Colon (tissue), 2 donors: ENCODE measurements around the gene GABARAP.

ENCODE experiments used
- FAIRE-seq: peaks from 2 replicates; lab custom pipeline; 2012; peaks lifted over from hg19 to GRCh38; lab: Jason Lieb, UNC
- donor health status: control.
- donor health status: control.

The GABARAP gene

DNA sequence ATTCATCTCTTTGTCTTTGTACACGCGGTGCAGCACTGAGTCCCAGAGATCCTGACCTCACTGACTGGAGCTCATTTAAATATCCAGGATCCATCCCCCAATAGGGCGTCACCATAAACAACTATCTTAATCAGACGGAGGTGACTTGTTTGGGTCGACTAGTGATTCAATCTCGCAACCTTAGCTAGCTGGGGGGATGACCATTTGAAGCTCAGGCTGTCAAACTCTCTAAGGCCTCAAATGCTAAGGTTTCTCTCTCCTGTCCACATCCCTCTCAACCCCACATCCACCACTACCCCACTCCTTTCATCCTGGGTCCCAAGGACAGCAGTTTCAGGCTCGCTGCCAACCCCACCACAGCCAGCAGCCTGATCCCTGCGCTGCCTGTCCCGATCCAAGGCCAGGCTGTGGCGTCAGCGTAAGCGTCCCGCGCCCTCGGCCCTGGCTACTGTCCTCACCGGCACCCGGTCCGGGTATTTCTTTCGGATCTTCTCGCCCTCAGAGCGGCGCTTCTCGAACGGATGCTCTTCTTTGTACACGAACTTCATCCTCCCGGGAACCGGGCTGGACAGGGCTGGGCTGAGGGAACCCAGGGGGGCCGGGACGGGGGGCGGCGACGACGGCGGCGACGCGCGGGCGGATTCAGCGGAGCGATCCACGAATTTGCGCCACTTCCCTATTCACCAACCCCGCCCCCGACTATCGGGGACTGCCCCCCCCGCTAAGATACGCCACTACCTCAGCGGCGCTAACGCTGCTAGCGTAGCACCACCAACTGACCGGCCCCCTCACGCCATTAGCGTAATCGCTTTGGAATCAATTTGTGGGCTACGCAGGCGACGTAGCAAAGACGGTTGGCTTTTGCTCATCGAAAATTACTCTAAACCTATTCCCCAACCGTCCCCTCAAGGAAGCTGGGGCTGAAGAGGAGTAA, at the start of gene GABARAP:
GABARAP (minus strand) TSS at position 667 of the 934 bp plus-strand sequence; CDS start at position 548, 119 bp downstream.
- FAIRE-seq, result no peak

DNA sequence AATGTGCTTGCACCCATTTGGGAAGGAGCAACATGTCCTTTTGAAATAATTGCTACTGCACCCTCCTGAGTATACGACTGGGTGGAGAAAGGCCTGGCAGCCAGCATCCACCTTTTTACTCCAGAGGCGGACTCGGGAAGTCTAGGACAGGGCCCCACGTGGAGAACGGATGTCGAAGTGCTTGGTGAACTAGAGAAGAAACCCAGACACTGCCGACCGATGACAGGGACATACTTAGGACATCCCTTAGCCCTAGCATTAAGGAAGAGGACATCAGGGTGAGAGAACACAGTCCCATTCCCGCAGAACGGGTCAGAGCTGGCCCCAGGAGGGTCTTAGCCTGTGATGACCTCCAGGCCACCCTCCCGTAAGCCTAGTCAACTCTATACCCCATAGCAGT, 48.4 kb upstream of the GABARAP start:
- no peak for FAIRE-seq

DNA sequence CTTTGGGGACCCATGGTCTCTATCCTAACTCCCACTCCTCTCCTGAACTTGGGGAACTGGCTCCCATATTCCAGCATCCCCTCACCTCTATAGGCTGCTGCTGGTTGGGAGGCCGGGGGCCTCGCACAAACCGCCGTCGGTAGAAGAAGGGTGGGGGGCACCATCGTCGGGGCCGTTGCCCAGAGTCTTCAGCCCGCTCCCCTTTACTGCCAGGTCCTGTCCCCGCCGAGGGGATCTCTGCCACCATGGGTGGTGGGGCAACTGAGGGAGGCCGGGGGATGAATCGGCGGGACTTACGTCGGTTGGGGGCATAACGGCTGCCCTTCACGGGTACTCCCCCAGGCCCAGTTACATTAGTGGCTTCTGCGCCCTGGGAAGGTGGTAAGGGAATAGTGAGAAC, 47.9 kb upstream of the GABARAP start:
- no peak for FAIRE-seq

DNA sequence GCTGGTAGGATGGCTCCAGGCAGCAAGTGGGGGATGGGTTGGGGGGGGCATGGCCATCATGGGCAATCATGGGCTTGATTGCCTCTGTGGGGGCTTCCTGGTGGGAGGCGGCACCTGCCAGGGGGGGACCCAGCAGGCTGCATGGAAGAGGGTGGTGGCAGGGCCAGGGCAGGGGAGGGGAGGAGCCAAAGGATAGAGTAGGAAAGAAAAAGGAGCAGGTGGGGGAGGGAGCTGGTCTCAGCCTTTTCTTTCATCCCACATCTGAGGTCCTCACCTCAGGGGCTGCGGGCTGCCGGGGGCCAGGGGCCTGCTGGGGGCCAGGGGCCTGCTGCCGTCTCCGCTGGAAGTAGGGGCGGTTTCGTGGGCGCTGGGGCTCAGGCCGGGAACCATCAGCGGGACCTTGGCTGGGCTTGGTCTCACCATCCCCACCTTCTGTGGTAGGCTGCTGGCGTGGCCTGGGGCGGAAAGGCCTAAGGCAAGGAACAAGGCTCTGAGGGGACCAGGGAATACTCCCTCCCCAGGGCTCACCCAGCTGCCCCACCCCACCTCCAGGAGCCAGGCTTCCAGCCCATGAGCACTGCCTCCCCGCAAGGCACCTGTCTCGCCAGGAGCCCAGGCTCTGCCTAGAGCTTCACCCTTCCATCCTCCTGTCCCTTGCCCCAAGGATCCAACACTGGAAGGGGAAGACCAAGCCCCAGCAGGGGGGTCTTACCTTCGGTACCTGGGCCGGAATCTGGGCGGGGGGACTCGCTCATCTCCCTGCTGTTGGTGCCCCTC, 47.2 kb upstream of the GABARAP start:
- FAIRE-seq, result no peak

DNA sequence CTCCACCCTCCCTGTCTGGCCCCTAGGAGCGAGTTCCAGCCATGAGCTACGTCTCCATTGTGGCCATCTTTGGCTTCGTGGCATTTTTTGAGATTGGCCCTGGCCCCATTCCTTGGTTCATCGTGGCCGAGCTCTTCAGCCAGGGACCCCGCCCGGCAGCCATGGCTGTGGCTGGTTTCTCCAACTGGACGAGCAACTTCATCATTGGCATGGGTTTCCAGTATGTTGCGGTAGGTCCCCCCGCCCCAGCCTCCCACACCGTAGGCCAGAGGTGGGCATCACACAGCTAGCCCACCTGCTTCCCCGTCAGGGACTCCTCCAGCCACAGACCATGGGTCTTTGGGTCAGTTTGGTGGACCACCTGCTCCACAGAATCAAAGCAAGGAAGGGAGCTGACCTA, 43.4 kb upstream of the GABARAP start:
- no peak for FAIRE-seq

DNA sequence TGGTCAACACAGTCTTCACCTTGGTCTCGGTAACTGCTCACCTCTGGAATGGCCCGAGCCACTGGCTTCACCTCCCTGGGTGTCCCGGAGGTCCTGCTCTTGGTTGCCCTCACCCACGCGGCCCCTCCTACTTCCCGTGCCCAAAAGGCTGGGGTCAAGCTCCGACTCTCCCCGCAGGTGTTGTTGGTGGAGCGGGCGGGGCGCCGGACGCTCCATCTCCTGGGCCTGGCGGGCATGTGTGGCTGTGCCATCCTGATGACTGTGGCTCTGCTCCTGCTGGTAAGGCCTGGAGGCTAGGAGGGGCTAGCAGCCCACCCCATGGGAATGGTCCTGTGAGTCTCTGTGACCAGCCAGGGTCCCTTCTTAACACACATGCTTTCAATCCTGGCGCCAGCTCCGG, 42.7 kb upstream of the GABARAP start:
- FAIRE-seq, result no peak

DNA sequence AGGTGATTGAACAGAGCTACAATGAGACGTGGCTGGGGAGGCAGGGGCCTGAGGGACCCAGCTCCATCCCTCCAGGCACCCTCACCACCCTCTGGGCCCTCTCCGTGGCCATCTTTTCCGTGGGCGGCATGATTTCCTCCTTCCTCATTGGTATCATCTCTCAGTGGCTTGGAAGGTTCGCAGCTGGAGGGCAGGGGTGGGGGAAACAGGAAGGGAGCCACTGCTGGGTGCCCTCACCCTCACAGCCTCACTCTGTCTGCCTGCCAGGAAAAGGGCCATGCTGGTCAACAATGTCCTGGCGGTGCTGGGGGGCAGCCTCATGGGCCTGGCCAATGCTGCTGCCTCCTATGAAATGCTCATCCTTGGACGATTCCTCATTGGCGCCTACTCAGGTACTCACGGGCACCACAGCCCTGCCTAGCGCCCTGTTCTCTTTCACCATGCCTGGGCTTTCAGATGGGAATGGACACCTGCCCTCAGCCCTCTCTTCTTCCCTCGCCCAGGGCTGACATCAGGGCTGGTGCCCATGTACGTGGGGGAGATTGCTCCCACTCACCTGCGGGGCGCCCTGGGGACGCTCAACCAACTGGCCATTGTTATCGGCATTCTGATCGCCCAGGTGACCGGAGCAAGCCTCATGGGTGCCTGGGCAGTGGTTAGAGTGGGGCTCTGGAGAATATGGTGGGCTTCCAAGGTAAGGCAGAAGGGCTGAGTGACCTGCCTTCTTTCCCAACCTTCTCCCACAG, 41.4 kb upstream of the GABARAP start:
- FAIRE-seq, result no peak

DNA sequence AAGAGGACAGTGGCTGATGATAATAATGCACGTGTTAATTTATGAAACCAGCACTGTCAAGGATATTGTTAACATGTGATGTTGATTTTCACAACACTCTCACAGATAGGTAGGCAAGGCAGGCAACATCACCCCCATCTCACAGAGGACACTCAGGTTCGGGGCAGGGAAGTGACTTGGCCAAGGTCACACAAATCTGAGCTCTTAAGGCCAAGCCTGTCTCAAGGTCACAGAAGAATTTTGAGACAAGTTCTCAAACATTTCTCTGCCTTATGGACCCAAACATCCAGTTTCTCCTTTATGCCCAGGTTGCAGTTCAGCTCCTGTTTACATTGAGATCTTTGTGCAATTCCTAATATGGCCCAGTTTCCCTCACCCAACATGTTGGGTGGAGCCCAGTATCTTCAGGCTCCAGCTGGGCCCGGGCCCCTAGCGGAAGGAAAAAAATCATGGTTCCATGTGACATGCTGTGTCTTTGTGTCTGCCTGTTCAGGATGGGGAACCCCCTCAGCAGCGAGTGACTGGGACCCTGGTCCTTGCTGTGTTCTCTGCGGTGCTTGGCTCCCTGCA, 40.6 kb upstream of the GABARAP start:
- FAIRE-seq, result no peak

DNA sequence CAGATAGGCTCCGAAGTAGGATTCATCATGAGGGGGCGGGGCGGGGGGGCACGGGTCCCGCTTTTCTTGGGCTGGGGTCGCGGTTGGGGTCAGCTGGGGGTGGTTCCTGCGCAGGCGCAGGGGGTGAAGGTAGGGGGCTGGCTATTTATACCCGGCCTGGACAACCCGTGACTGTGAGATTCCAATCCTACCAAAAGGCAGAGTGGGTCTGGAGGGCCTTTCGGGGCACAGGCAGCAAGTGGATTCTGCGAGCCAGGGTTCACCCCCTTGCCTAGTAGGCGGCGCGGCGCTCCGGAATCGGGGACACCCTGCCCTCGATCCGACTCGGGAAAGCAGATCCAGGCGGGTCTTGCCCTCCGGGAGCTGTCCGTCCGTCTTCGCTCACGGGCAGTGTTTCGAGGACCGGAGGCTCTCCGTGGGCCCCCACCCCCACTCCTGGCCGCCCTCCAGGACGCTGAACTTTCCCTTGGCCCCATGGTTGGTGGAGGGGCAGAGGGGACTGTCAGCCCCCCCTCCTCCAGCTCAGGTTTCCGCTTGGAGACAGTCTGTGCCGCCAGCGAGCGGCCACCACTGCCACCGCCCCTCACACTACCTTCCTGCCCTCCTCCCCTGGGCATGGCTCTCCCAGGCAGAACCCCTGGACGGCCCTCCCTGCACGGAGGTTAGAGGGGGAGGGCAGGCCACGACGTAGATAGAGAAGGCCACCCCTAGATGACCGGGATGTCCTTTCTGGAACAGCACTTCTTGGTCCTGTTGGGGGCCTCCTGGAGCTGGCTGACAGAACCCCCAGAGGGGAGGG, 39.9 kb upstream of the GABARAP start:
- FAIRE-seq, result no peak

DNA sequence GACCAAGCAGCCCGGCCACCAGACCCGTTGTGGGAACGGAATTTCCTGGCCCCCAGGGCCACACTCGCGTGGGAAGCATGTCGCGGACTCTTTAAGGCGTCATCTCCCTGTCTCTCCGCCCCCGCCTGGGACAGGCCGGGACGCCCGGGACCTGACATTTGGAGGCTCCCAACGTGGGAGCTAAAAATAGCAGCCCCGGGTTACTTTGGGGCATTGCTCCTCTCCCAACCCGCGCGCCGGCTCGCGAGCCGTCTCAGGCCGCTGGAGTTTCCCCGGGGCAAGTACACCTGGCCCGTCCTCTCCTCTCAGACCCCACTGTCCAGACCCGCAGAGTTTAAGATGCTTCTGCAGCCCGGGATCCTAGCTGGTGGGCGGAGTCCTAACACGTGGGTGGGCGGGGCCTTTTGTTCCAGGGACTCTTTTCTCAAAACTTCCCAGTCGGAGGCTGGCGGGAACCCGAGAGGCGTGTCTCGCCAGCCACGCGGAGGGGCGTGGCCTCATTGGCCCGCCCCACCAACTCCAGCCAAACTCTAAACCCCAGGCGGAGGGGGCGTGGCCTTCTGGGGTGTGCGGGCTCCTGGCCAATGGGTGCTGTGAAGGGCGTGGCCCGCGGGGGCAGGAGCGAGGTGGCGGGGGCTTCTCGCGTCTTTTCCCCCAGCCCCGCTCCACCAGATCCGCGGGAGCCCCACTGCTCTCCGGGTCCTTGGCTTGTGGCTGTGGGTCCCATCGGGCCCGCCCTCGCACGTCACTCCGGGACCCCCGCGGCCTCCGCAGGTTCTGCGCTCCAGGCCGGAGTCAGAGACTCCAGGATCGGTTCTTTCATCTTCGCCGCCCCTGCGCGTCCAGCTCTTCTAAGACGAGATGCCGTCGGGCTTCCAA, 39.1 kb upstream of the GABARAP start, which contains the start of gene SLC2A4:
SLC2A4 (plus strand) TSS at position 645 of the 879 bp plus-strand sequence; CDS start at position 862, 217 bp downstream.
- FAIRE-seq, result peak; percentile 18

DNA sequence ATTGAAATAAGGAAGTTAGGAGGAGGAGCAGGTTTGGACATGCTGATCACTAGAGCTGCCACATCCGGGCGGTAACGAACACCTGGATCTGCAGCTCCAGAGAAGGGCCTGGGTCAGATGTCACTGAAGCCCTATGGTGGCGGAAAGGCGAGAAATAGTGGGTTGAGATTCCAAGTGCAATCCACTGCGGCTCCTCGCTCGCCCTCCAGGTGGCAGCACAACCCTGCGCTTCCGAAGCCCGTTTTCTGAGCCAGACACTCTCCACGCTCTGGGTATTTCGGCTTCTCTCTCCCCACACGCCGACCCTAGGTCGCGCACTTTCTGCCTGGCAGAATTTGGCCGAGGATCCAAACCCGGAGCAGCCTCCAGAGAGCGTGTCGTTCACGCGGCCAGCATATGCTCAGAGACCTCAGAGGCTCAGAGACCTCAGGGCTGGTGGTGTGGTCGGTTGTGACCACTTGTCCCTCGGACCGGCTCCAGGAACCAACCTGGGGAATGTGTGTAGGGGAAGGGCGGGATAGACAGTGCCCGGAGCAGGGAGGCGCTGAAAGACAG, 38.3 kb upstream of the GABARAP start:
- FAIRE-seq, result no peak

DNA sequence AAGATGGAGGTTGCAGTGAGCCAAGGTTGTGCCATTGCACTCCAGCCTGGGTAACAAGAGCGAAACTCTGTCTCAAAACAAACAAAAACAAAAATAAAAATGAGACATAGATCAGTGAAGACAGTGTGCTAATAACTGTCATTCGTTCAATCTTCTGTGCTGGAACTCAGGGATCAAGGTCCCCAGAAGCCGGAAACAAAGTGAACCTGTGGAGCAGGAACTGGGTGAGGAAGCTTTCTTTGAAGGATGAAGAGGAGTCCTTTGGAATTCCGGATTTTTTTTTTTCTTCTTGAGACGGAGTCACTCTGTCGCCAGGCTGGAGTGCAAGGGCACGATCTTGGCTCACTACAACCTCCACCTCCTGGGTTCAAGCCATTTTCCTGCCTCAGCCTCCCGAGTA, 37.2 kb upstream of the GABARAP start:
- no peak for FAIRE-seq

DNA sequence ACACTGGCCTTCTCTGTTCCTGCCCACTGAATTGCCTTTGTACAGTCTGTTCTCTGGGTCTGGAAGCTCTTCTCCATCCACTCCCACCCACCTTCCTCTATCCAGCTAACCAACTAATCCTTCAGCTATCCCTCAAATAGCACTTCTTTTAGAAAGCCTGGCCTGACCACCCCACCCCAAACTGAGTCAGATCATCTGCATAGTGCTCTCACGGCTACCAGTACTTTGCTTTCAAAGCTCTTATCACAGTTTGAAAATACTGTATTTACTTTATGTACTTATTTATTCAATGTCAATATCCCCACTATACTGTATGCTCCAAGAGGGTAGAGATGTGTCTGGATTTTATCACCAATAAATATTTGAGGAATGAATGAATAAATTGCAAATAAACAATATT, 24.5 kb upstream of the GABARAP start:
- no peak for FAIRE-seq

DNA sequence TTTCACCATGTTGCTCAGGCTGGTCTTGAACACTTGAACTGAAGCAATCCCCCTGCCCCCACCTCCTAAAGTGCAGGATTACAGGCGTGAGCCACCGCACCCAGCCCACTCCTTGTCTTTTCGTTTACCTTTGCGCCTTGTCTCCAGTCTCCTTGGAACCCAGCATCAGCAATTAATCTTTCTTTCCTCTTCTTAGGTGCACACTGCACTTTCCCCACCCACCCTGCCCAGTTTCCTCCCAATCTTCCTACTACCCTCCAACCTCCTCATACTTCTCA, 21.5 kb upstream of the GABARAP start:
- FAIRE-seq, result no peak

DNA sequence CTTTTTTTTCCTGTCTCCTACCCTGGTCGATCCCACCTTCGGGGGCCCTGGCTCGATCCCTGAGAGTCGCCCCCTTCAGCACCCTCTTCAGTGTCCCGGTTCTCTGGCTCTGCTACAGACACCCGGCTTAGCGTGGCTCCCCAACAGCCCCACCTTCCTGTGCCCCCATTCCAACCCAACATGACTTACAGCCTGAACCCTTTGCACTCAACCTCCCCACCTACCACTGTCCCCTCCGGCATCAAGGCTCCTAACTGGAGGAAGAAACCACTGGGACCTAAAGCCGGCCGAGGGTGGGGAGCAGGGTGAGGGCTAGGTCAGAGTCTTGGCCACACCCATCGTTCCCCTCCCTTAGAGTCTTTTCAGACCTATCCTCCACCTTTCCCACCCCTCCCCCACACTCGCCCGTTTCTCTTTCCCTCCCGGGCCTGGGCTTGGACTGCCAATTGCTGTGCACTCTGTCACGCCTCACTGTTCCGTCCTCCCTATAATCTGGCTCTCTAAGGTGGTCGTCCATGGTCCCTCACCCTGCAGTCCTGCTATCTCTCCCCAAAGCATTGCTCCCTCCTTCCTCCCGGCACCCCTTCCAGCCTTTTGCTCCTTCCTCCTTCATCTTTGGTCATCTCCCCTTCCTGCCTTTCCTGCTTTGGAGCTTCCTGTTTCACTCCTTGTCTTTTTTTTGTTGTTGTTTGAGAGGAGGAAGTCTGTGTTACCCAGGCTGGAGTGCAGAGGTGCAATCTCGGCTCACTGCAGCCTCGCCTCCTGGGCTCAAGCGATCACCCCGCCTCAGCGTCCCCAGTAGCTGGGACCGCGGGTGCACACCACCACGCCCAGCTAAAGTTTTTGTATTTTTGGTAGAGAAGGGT, 20.9 kb upstream of the GABARAP start:
- no peak for FAIRE-seq

DNA sequence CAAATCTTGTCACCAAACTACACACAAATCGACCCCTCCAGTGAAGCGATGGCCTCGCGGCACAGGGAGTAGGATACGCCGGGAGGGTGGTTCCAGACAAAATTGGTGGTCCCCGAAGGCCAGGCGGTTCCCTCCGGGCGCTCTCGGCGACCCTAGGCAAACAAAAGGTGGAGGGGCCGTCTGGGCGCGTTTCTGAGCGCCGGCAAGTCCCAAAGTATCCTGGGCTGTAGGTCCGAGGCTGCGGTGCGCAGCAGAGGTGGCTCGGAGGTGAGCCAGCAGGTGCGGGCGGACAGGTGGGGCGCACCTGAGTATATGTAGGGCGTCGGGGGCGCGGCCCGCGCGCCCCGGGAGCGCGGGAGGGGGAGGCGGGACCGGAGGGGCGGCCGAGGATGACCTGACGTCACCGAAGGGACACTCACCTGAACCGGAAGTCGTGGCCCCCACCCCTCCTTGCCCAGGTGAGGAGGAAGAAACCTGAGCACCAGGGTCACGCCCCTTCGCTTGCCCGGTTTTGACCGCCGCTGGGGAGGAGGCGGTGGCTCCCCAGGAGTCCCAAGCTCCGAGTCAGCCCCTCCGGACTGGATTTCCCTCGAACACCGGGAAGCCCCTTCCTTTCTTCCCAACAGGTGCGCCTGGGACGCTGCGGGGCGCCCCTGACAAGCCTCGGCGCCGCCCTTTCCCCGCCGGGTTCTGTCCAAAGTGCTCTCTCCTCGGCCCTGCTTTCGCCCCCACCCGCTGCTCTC, 20.1 kb upstream of the GABARAP start, which contains the start of gene CLDN7:
CLDN7 (minus strand) TSS at position 287 of the 743 bp plus-strand sequence. CDS start 435 bp downstream, outside the sequence.
- no peak for FAIRE-seq

DNA sequence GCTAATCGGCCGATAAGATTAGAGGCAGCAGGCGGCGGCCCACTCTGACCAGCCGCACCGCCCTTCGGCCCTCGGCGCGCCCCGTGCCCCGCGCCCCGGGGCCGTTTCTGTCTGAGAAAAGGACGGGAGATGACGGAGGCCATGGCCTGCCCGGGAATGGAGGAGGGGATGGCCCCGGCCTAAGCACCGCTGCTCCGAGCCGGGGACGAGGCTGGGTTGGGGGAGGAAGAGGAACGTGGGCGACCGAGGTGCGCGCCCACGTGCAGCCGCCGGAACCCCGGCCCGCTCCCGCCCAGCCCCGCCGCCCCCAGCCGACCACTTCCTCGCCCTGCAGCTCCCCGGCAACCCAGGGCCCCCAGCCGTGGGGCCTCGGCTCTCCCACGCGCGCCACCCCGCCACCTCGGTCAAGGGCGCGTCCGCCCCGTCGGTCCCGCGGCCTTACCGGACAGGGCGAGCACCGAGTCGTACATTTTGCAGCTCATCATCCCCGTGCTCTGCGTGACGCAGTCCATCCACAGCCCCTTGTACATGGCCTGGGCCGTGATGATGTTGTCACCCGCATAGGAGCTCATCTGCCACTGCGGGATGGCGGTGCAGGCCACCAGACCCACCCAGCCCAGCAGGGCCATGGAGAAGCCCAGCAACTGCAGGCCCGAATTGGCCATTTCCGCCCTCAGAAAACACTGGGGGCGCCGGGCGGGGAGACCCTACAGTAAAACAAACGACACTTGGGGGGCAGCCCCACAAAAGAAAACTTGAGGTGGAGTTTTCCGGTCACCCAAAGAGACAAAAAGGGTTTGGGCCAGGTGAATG, 19.3 kb upstream of the GABARAP start:
- no peak for FAIRE-seq
